ENCODE measurements around the gene SLC6A1. TPM values are rescaled to one million over a fixed set of nuclear protein-coding genes. Genes with fewer than 3 reads are reported as not detected.

The SLC6A1 gene
- total RNA-seq, 4 donors from 2014 or later = 3.9 to 7.3 (median 5.4) TPM

- TF ChIP-seq CTCF (IDR thresholded peaks at IDR 0.05) = no peak
These were observed 37.8 kb upstream of the SLC6A1 start for GRCh38 chr3:10954740-10955139.

GRCh38 chr3:10955711-10956453 lies 36.7 kb upstream of the SLC6A1 start:
- WGBS, 2 donors = 43 to 63% methylated on average over 13 to 15 of the region's 15 CpGs
- H3K27ac ChIP-seq = peak overlapping the region in 2 of 4 donors; percentile 43 to 50

More at GRCh38 chr3:10954740-10955139, 37.8 kb upstream of the SLC6A1 start:
- Histone ChIP-seq H3K27ac (no peak overlapping the region), H3K4me3 (no peak overlapping the region), H3K9me3 (no peaks in the 10 kb centered on the region), H3K36me3 (no peaks in the 10 kb centered on the region), H3K27me3 (no peaks in the 10 kb centered on the region), H3K4me1 (peaks cover 0 to 38% (median 0%) of the 10 kb centered on the region in 4 donors)
- WGBS, 2 donors = 65 to 75% methylated on average over 3 of the region's 3 CpGs
- DNase-seq (ENCODE audit: low spot score in 2 of 2) = no peak

GRCh38 chr3:10956531-10956930 lies 36.0 kb upstream of the SLC6A1 start:
- H3K9me3 ChIP-seq = no peaks in the 10 kb centered on the region
- no peak overlapping the region for H3K4me3 ChIP-seq
- H3K27ac ChIP-seq = peak overlapping the region in 2 of 4 donors; percentile 43 to 50
- peaks cover 0 to 33% (median 0%) of the 10 kb centered on the region in 4 donors for H3K4me1 ChIP-seq
- no peak for DNase-seq (ENCODE audit: low spot score in 2 of 2)
- TF ChIP-seq CTCF (IDR thresholded peaks at IDR 0.05) = no peak
- no peak for TF ChIP-seq POLR2A (IDR thresholded peaks at IDR 0.05)
- TF ChIP-seq EP300 (IDR thresholded peaks at IDR 0.05) = no peak
- no peaks in the 10 kb centered on the region for H3K36me3 ChIP-seq
- no peaks in the 10 kb centered on the region for H3K27me3 ChIP-seq
- 54 to 64% methylated on average over 4 of the region's 4 CpGs for WGBS, 2 donors

More at GRCh38 chr3:10955711-10956453, 36.7 kb upstream of the SLC6A1 start:
- Histone ChIP-seq H3K9me3 (no peaks in the 10 kb centered on the region), H3K4me1 (peaks cover 0 to 38% (median 0%) of the 10 kb centered on the region in 4 donors), H3K27me3 (no peaks in the 10 kb centered on the region), H3K4me3 (no peak overlapping the region), H3K36me3 (no peaks in the 10 kb centered on the region)
- peak; percentile 33 to 38 for DNase-seq (ENCODE audit: low spot score in 2 of 2)
- TF ChIP-seq CTCF (IDR thresholded peaks at IDR 0.05) (no peak), EP300 (IDR thresholded peaks at IDR 0.05) (no peak)

GRCh38 chr3:10956986-10957385 lies 35.6 kb upstream of the SLC6A1 start:
- Histone ChIP-seq H3K27me3 (no peaks in the 10 kb centered on the region), H3K4me3 (no peak overlapping the region), H3K9me3 (no peaks in the 10 kb centered on the region), H3K4me1 (peaks cover 0 to 33% (median 0%) of the 10 kb centered on the region in 4 donors), H3K27ac (peak overlapping the region in 2 of 4 donors; percentile 43 to 50), H3K36me3 (no peaks in the 10 kb centered on the region)
- DNase-seq (ENCODE audit: low spot score in 2 of 2) = peak; percentile 13 to 43
- 45 to 46% methylated on average over 6 of the region's 6 CpGs for WGBS, 2 donors
- TF ChIP-seq CTCF (IDR thresholded peaks at IDR 0.05) = no peak
- TF ChIP-seq POLR2A (IDR thresholded peaks at IDR 0.05) = no peak
- TF ChIP-seq EP300 (IDR thresholded peaks at IDR 0.05) = no peak

- Histone ChIP-seq H3K36me3 (no peaks in the 10 kb centered on the region), H3K27ac (peak overlapping the region in 1 of 4 donors; percentile 17), H3K4me3 (no peak overlapping the region), H3K9me3 (no peaks in the 10 kb centered on the region), H3K27me3 (no peaks in the 10 kb centered on the region), H3K4me1 (peaks cover 0 to 33% (median 0%) of the 10 kb centered on the region in 4 donors)
- DNase-seq (ENCODE audit: low spot score in 2 of 2) = no peak
- TF ChIP-seq POLR2A (IDR thresholded peaks at IDR 0.05) (no peak), CTCF (IDR thresholded peaks at IDR 0.05) (no peak), EP300 (IDR thresholded peaks at IDR 0.05) (no peak)
- WGBS, 2 donors = 70 to 71% methylated on average over 15 to 16 of the region's 17 CpGs
These were observed 34.4 kb upstream of the SLC6A1 start for GRCh38 chr3:10957976-10958749.
